GM12891 (cell line): ENCODE results near the gene NRN1L.

Source experiments
- POLR2A ChIP-seq: IDR thresholded peaks from 2 replicates; pipeline ENCODE4 v1.6.1; 2011; ENCODE audit warnings: low read depth, low read length, control low read depth
- POLR2AphosphoS5 ChIP-seq: IDR thresholded peaks from 2 replicates; pipeline ENCODE4 v1.6.1; 2011; ENCODE audit warnings: low read depth, low read length, control low read depth

DNA sequence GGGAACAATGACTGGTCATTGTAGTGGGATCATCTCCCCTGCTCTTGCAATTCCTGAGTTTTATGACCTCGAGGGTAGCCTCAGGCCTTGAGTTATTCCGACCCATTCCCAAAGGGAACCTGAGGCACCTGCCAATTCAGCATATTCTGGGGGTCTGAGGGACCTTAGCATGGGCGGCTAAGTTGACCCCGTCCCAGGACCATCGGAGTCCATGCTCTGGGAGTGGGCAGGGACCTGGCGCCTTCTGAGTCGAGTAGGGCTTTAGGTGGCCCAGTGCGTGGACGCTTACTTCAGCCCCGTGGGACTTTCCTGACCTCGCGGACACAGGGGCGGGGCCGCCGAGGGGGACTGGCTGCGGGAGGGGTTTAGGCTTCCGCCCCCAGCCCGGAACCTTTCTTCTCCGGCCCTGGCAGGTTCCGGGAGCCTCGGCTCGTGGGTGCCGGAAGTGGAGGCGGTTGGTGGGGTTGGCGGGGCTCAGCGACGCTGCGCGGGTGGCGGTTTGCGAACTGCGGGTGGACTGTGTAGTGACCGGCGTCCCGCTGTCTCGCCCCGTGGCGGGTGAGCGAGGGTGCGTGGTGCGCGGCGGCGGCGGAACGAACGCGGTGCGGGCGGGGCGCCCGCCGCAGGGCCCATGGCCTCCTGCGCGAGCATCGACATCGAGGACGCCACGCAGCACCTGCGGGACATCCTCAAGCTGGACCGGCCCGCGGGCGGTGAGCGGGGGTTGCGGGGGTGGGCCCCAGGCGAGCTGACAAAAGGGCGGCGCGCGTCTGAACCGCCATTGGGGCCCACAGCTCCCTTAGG lies 11.9 kb upstream of the NRN1L start, which contains the start of gene EDC4:
- peak; percentile 86 for TF ChIP-seq POLR2A
- peak; percentile 78 for TF ChIP-seq POLR2AphosphoS5
